NCI-H1105 treated with DMSO at 0.1 percent for 48 hours (cell line): ENCODE measurements around the gene UBE4A.

Experiments used
- DNase-seq: peaks from one replicate; lab custom pipeline; 2025; lab: John Stamatoyannopoulos, UW

The UBE4A gene

DNA sequence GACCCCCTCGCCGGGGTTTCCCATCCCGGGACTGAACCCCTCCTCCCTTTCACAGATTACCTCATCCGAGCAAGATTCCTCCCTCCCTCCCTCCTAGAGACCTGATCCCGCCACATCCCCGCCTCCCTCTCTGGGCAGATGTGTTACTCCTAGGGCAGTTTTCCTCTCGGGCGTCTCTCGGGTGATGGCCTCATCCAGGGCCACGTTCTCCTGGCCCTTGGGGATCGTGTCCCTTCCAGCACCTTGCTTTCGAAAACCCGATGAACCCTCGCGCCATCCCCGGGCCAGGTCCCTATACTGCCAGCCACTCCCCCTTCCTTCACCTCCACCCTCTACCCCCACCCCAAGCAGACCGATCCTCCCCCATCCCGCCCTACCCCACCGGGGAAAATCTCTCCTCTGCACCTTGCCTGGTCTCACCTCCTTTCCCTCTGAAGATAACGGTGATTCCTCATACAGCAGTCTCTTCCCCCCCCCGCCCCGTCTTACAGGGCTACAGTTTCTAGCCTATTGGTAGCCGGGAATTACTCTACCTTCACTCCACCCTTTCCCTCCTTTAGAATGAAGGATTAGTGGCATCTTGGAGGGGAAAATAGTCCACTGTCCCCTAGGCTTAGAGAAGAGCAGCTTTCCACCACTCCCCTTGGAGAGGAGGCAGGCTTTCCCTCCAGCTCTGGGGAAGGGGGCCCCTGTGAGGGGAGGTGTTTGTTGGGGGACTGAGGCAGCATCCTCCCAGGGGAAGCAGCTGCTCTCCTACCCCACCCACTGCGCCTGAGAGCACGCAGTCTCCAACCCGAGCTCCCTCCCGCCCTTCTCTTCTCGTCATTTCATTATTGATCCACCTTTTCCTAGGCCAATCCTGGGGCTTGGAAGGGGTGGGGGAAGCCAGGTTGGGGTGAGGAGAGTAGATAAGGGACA, 78.1 kb downstream of the UBE4A start:
- DNase-seq = peak; percentile 84

DNA sequence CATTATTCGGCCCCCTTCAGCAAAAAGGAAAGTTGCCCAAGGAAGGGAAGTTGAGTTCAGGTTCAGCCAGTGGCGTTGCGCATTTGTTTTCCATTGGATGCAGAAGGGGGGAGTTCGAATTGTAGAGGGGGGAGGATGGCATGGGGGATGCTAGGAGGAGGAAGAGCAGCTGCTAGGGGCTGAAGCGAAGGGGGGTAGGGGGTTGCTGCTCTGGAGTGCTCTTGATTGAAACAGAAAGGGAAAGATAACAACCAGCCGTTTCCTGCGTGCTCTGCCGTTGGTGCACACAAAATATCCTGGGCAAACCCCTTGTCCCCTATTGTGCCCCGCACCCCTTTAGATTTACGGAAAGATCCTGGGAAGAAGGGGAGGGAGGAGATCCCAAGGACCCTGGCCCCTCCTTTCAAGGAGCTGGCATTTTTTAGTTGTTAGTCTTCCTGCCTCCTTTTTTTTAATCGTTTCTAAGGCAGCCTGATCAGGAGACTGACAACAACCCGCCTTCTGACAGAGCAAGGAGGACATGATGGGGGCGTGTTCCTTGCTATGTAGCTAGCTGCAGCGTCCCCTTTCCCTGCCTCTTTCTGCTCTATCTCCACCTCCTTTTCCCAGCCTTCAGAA, 79.0 kb downstream of the UBE4A start:
- peak; percentile 76 for DNase-seq

GRCh38 chr11:118439646-118440045, 80.2 kb downstream of the UBE4A start:
- no peak for DNase-seq

DNA sequence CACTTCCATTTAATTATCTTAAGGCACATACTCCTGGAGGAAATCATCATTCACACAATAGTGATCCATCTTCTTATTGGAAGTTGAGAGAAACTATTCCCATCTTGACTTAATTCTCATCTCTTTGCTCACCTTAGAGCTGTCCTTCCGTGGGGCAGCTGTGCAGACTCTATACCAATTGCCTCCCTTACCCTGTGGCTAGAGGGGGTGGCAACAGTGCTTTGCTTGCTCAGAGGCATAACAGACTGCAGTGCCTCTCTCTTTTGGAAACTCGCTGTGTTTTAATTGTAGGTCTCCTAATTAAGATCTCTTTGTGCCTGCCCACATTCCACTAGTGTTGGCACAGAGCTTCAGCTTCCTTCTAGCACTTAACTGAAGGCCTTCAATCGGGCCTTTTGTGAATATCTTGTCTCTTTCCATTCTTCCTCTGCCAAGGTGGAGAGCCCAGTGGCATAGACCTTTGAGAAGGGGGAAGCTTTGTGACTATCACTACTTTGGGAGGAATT, 82.4 kb downstream of the UBE4A start:
- no peak for DNase-seq

DNA sequence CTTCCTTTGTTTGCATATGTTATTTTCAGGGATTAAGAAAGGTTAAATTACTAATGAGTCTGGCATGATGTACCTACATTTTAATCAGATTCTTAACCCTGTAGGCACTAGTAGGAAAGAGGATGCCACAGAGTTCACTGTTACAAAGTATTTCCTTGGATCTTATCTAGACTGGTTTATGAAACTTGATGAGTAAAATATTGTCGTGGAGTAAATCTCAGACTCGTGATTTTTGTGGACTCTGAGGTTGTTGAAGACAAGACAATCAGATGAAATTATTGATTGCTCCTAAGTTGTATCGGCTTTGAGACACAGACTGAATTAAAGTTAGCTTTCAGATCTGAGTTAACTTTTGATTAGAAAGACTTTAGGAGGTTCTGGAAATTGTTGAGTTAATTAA, 82.9 kb downstream of the UBE4A start:
- no peak for DNase-seq

DNA sequence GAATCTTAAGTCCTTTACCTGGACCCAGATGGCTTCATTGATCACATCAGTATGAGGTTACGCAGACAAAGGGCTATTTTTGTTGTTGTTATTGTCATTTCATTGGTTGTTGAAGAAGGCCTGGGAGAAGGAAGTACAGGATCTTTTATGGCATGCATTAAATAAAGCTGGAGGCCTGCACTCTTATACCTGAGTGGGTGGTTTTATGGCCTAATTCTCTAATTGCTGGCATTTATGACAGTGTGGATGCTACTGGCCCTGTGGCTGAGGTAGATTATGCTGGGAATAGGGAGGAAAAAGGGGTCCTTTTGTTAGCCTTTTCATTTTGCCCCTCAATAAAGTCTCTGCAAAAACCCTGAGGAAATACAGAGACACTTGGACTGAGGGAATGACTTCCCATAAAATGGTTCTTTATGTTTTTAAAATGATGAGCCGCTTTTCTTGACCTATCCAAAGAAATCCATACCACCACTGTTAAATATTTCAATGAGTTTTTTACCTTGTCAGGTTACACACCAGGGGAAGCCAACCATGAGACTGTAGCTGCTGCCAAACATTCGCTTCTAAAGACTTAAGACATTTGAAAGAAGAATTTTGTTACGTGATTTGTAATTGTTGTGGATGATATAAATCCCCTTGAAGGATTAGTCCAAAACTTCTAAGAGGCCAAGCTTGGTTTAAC, 83.6 kb downstream of the UBE4A start:
- DNase-seq = no peak

DNA sequence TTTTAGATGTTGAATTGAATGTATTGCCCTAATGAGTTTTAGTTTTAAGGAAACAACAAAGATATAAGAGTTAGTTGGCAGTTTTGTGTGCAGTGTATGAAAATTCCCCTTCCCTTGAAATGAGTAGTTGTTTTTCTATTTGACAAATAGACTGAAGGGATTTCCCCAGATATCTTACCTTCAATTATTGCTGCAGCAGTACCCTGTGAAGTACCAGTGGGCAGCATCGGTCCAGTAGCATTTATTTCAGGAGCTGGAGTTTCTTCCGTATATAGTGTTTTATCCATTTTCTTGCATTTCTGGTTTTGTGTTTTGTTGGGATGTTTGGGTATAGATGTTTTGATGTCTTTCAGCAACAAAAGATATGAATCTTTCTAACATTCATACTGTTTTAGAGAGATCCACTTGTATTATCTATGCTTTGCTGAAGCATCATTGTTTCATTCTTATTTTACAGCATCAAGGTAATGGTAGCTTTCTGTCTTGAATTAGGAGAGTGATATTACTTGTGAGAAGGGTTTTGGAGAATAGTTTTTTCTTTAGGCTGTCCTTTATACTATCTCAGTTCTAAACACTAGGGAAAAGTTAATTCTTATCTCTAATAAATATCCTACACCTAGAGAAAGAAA, 84.3 kb downstream of the UBE4A start:
- DNase-seq = no peak

GRCh38 chr11:118447423-118447822, 88.0 kb downstream of the UBE4A start:
- no peak for DNase-seq

GRCh38 chr11:118448294-118448693, 88.9 kb downstream of the UBE4A start:
- DNase-seq = no peak
